IMR-90 (cell line): Measurements from ENCODE around the gene CGN. TPM values are rescaled to one million over a fixed set of nuclear protein-coding genes. Genes with fewer than 3 reads are reported as not detected.

Experiments used
- ATAC-seq: fragments of 200-7000 bp; cut with Tn5 transposase; 2 replicates; pipeline ENCODE4 v1.9.1; 2020; ENCODE audit warnings: low read depth, mild to moderate bottlenecking, moderate library complexity
- BruUV-seq: library from RNA; stranded (reverse); fragments of 400-500 nt; replicated peaks from 2 replicates; lab custom pipeline; 2021; lab: Mats Ljungman, UMichigan
- CTCF ChIA-PET: fragments of 300-600 bp; formaldehyde crosslinking; extraction: SDS; loops from one replicate; lab custom pipeline; 2021; ENCODE audit warnings: antibody characterized with exemption; lab: Yijun Ruan, JAX
- POLR2A ChIA-PET: fragments of 300-600 bp; sonication (Branson Sonifier 250); formaldehyde crosslinking; loops from one replicate; lab custom pipeline; 2022; ENCODE audit warnings: antibody characterized with exemption; ENCODE audit not compliant: unreplicated experiment; lab: Charles Lee
- DNase-seq: peaks from one replicate; pipeline ENCODE4 v3.0.0; 2013
- H2AFZ ChIP-seq: replicated peaks from 2 replicates; pipeline ENCODE3; 2013; ENCODE audit warnings: low read length, mild to moderate bottlenecking; ENCODE audit not compliant: poor library complexity
- H2AK5ac ChIP-seq: 2 replicates; pipeline ENCODE4 v1.6.1; 2013; ENCODE audit warnings: low read depth, low read length, inconsistent platforms
- H2AK9ac ChIP-seq: replicated peaks from 2 replicates; pipeline ENCODE3; 2013; ENCODE audit warnings: mild to moderate bottlenecking, low read depth, low read length, moderate library complexity; ENCODE audit not compliant: poor library complexity
- H2BK120ac ChIP-seq: 2 replicates; pipeline ENCODE4 v1.6.1; 2013; ENCODE audit warnings: low read depth, low read length, inconsistent platforms
- H2BK15ac ChIP-seq: 3 replicates; pipeline ENCODE4 v1.6.1; 2013; ENCODE audit warnings: low read depth, low read length, inconsistent platforms
- H2BK20ac ChIP-seq: 2 replicates; pipeline ENCODE4 v1.6.1; 2013; ENCODE audit warnings: low read depth, mild to moderate bottlenecking, inconsistent platforms, low read length, moderate library complexity
- H2BK5ac ChIP-seq: 2 replicates; pipeline ENCODE4 v1.6.1; 2013; ENCODE audit warnings: mild to moderate bottlenecking, low read depth, low read length, inconsistent platforms; ENCODE audit not compliant: poor library complexity, severe bottlenecking
- H3K14ac ChIP-seq: replicated peaks from 2 replicates; pipeline ENCODE4 v1.6.1; 2013; ENCODE audit warnings: low read depth, low read length, inconsistent platforms
- H3K18ac ChIP-seq: 2 replicates; pipeline ENCODE4 v1.6.1; 2013; ENCODE audit warnings: low read depth, low read length, control low read depth
- H3K23ac ChIP-seq: 2 replicates; pipeline ENCODE4 v1.6.1; 2013; ENCODE audit warnings: low read depth, low read length, inconsistent platforms
- H3K27ac ChIP-seq: 2 replicates; pipeline ENCODE4 v1.5.1; 2013; ENCODE audit warnings: mild to moderate bottlenecking, control low read depth, low read length; ENCODE audit not compliant: insufficient read depth
- H3K27me3 ChIP-seq: 2 replicates; pipeline ENCODE4 v1.6.1; 2013; ENCODE audit warnings: low read length; ENCODE audit not compliant: control insufficient read depth, insufficient read depth
- H3K36me3 ChIP-seq: 2 replicates; pipeline ENCODE4 v1.6.1; 2013; ENCODE audit warnings: low read length, mixed read lengths; ENCODE audit not compliant: control insufficient read depth, insufficient read depth
- H3K4ac ChIP-seq: 2 replicates; pipeline ENCODE4 v1.6.1; 2013; ENCODE audit warnings: low read depth, low read length, inconsistent platforms
- H3K4me1 ChIP-seq: 2 replicates; pipeline ENCODE4 v1.6.1; 2013; ENCODE audit warnings: low read length, mixed read lengths; ENCODE audit not compliant: control insufficient read depth, insufficient read depth
- H3K4me2 ChIP-seq: 2 replicates; pipeline ENCODE4 v1.6.1; 2013; ENCODE audit warnings: low read depth, mild to moderate bottlenecking, control low read depth, low read length, moderate library complexity
- H3K4me3 ChIP-seq: 2 replicates; pipeline ENCODE4 v1.5.1; 2013; ENCODE audit warnings: low read depth, mild to moderate bottlenecking, control low read depth, low read length, moderate library complexity; ENCODE audit not compliant: insufficient read depth
- H3K56ac ChIP-seq: 2 replicates; pipeline ENCODE4 v1.6.1; 2013; ENCODE audit warnings: low read length, inconsistent platforms; ENCODE audit not compliant: insufficient read depth; ENCODE audit errors: extremely low read depth
- H3K79me1 ChIP-seq, 2 experiments: 2 replicates each; pipeline ENCODE4 v1.6.1; 2013; ENCODE audit warnings: low read length in 2 of 2, inconsistent platforms in 1 of 2, low read depth in 1 of 2
- H3K9ac ChIP-seq: 2 replicates; pipeline ENCODE4 v1.6.1; 2013; ENCODE audit warnings: low read depth, low read length, control low read depth
- H3K9me1 ChIP-seq: 2 replicates; pipeline ENCODE4 v1.6.1; 2013; ENCODE audit warnings: low read length, inconsistent platforms; ENCODE audit not compliant: insufficient read depth
- H3K9me3 ChIP-seq: 2 replicates; pipeline ENCODE4 v1.6.1; 2013; ENCODE audit warnings: low read length; ENCODE audit not compliant: control insufficient read depth, insufficient read depth
- H4K20me1 ChIP-seq: 2 replicates; pipeline ENCODE4 v1.6.1; 2013; ENCODE audit warnings: low read length, inconsistent platforms; ENCODE audit not compliant: insufficient read depth
- H4K5ac ChIP-seq: 2 replicates; pipeline ENCODE4 v1.6.1; 2013; ENCODE audit warnings: mild to moderate bottlenecking, low read depth, low read length, control low read depth
- H4K8ac ChIP-seq, 2 experiments: 2 replicates each; pipeline ENCODE4 v1.6.1; 2013; ENCODE audit warnings: low read depth in 2 of 2, low read length in 2 of 2, control low read depth in 1 of 2, inconsistent platforms in 1 of 2
- H4K91ac ChIP-seq: 2 replicates; pipeline ENCODE4 v1.6.1; 2013; ENCODE audit warnings: low read depth, low read length, inconsistent platforms; ENCODE audit not compliant: insufficient read depth
- MAFK ChIP-seq: IDR thresholded peaks from 2 replicates; pipeline ENCODE4 v1.6.1; 2012; ENCODE audit warnings: low read depth, low read length, improper control_type of control experiment
- MAZ ChIP-seq: IDR thresholded peaks from 2 replicates; pipeline ENCODE4 v1.6.1; 2012; ENCODE audit warnings: low read depth, mild to moderate bottlenecking, low read length, improper control_type of control experiment, moderate library complexity, borderline replicate concordance
- MXI1 ChIP-seq: IDR thresholded peaks from 2 replicates; pipeline ENCODE4 v1.6.1; 2012; ENCODE audit warnings: low read depth, mild to moderate bottlenecking, low read length, moderate library complexity, borderline replicate concordance
- NFE2L2 ChIP-seq: fragments of 150-350 bp; IDR thresholded peaks from 2 replicates; pipeline ENCODE4 v1.6.1; 2016; ENCODE audit warnings: low read depth, mild to moderate bottlenecking, low read length
- POLR2A ChIP-seq: IDR thresholded peaks from 2 replicates; pipeline ENCODE4 v1.6.1; 2012; ENCODE audit warnings: mild to moderate bottlenecking, low read depth, low read length
- RAD21 ChIP-seq: IDR thresholded peaks from 2 replicates; pipeline ENCODE4 v1.6.1; 2012; ENCODE audit warnings: low read length, improper control_type of control experiment
- RCOR1 ChIP-seq: IDR thresholded peaks from 2 replicates; pipeline ENCODE4 v1.6.1; 2012; ENCODE audit warnings: mild to moderate bottlenecking, low read length, improper control_type of control experiment; ENCODE audit not compliant: insufficient replicate concordance
- SMC3 ChIP-seq: fragments of 150-350 bp; IDR thresholded peaks from 2 replicates; pipeline ENCODE4 v1.6.1; 2016; ENCODE audit warnings: low read depth, mild to moderate bottlenecking, antibody characterized with exemption, low read length, moderate library complexity
- USF2 ChIP-seq: fragments of 150-350 bp; IDR thresholded peaks from 2 replicates; pipeline ENCODE4 v1.6.1; 2017; ENCODE audit warnings: mild to moderate bottlenecking, antibody characterized with exemption, low read length, low read depth
- WGBS, 2 experiments: methylation state at CpG; one replicate each; pipeline versions ENCODE4 v1.1.5 to v1.1.7; 2013; ENCODE audit warnings: missing lambda C conversion rate in 2 of 2; ENCODE audit not compliant: insufficient read length in 1 of 2; ENCODE audit errors: extremely low coverage in 2 of 2; 5-methylcytosine and 5-hydroxymethylcytosine counted together
- dilution Hi-C: fragments of 300-500 bp; cut with HindIII; formaldehyde crosslinking; loops from one replicate; pipeline ENCODE4 v1.14.3; 2018; ENCODE audit warnings: low sequenced_read_pairs; ENCODE audit not compliant: unreplicated experiment
- in situ Hi-C: fragments of 300-500 bp; cut with MboI; formaldehyde crosslinking; loops from 3 replicates; pipeline ENCODE4 v1.14.3; 2019; ENCODE audit warnings: low sequenced_read_pairs, inconsistent platforms, mixed read lengths
- intact Hi-C: fragments of 100-400 bp; cut with micrococcal nuclease; formaldehyde crosslinking; loops from 2 replicates; pipeline ENCODE4 v1.10.0; 2022
- polyA plus RNA-seq, 3 experiments: library from polyadenylated mRNA; depleted of rRNA; stranded (reverse); fragments of >200 nt; gene quantifications; 2 replicates each; pipeline ENCODE4 v1.2.3, GENCODE V29; 2012; ENCODE audit warnings: low replicate concordance in 1 of 3
- total RNA-seq: library from RNA; depleted of rRNA; stranded (reverse); fragments of >200 nt; gene quantifications from 2 replicates; pipeline ENCODE4 v1.2.3, GENCODE V29; 2012

Gene CGN
- total and polyA plus RNA-seq, 2 of the 4 experiments (the other 2 are of a cell fraction): 0.34 to 0.36 TPM

GRCh38 chr1:151502035-151502700 is 9.0 kb upstream of the CGN start:
- no peak overlapping the region for H3K56ac ChIP-seq
- H3K4me1 ChIP-seq: peaks cover 1% of the 10 kb centered on the region; the same call in 1 of the 2 replicates
- CTCF ChIA-PET: no interaction called here

More at GRCh38 chr1:151502035-151502700, 9.0 kb upstream of the CGN start:
- Histone ChIP-seq H3K36me3 (no peaks in the 10 kb centered on the region), H2BK5ac (no peak overlapping the region), H3K9me1 (no peaks in the 10 kb centered on the region; the same call in 1 of the 2 replicates), H2AFZ (no peak overlapping the region), H2BK20ac (no peak overlapping the region), H4K5ac (no peak overlapping the region), H3K9me3 (no peaks in the 10 kb centered on the region), H3K4me3 (no peak overlapping the region), H2AK5ac (no peak overlapping the region), H4K8ac (no peak overlapping the region), H4K91ac (no peak overlapping the region), H3K23ac (no peak overlapping the region), H3K79me1 (no peaks in the 10 kb centered on the region), H2BK120ac (no peak overlapping the region), H3K4me2 (no peak overlapping the region), H3K27ac (no peak overlapping the region), H3K18ac (no peak overlapping the region), H4K20me1 (no peaks in the 10 kb centered on the region), H2BK15ac (no peak overlapping the region), H3K14ac (no peak overlapping the region), H2AK9ac (no peak overlapping the region), H3K27me3 (peaks cover 17% of the 10 kb centered on the region), H3K4ac (no peak overlapping the region), H3K9ac (no peak overlapping the region)
- TF ChIP-seq NFE2L2 (no peak), MXI1 (no peak), MAFK (no peak), MAZ (no peak), POLR2A (no peak), SMC3 (no peak), RAD21 (no peak), RCOR1 (no peak), USF2 (no peak)
- intact Hi-C loops (no loop called here), dilution Hi-C loops (no loop called here), in situ Hi-C loops (no loop called here)
- no peak for ATAC-seq
- POLR2A ChIA-PET: no interaction called here
- DNase-seq: no peak
- 35% methylated on average over 3 of the region's 5 CpGs; no CpG with 5 or more reads in 1 of the 2 experiments for WGBS, 2 experiments
- no TSS peak for BruUV-seq
